ENCODE results near the gene AHNAK.
"Not testable (repeated sequence)": the region's sequence is repeated elsewhere in the genome, so short reads cannot be mapped to it uniquely, and the experiment has no call there.

AHNAK gene

GRCh38 chr11:62401811-62402210 is 144.8 kb downstream of the AHNAK start:
- no peak for DNase-seq (ENCODE audit: low read depth)

DNA sequence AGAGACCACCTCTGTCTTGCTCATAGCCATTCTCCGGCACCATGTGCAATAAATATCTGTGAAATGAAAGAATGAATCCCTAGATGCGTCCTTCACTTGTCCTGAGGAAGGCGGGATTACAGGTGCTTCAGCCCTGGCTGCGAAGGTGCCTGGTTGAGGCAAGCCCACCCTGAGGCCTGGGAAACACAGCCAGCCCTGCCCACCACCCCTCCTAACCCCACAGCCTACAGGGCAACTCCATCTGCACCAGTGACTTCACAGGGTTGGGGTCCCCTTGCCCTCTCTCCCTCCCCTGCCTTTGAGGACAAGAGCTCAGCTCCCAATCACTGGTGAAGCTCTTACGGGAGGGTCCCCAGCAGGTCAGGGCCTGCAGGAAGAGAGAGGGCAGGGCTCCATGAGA is 145.2 kb downstream of the AHNAK start:
- no peak for DNase-seq (ENCODE audit: low read depth)

DNA sequence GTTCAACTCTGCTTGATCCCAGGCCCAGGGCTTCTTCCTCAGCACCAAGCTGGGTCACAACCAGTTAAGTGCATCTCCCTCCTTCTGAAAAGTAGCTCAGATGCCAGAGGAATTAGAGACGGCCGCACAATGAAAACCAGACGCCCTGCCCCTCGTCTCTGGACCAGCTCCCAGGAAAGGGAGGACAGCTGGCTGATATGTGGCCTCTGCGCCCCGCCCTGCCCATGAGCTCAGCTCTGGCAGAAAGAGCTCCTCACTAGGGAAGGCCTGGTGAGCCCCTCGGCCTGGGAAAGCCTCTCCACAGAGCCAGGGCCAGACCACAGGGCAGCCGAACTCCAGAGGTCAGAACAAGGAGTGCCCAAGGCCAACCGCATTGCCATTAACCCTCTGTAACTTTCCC is 145.8 kb downstream of the AHNAK start:
- no peak for DNase-seq (ENCODE audit: low read depth)

- DNase-seq (ENCODE audit: low read depth), result no peak
Measured at GRCh38 chr11:62400281-62400680, 146.3 kb downstream of the AHNAK start.

DNA sequence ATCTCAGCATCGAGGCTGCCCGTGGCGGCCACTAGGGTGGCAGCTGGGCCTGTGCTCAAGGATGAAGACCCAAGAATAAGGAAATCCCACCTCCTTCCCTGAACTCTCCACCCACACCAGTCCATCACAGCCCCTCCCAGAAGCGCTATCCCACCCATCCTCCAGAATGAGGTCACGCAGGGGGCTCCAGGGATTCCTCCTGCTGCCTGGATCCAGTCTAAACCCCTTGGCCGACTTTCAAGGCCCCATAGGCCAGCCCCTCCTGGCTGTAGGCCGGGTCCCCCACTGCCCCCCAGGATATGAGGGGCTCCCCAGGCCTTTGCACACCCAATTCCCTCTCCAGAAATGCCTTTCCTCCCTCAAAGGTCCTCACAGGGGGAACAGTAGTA is 146.7 kb downstream of the AHNAK start:
- no peak for DNase-seq (ENCODE audit: low read depth)

DNA sequence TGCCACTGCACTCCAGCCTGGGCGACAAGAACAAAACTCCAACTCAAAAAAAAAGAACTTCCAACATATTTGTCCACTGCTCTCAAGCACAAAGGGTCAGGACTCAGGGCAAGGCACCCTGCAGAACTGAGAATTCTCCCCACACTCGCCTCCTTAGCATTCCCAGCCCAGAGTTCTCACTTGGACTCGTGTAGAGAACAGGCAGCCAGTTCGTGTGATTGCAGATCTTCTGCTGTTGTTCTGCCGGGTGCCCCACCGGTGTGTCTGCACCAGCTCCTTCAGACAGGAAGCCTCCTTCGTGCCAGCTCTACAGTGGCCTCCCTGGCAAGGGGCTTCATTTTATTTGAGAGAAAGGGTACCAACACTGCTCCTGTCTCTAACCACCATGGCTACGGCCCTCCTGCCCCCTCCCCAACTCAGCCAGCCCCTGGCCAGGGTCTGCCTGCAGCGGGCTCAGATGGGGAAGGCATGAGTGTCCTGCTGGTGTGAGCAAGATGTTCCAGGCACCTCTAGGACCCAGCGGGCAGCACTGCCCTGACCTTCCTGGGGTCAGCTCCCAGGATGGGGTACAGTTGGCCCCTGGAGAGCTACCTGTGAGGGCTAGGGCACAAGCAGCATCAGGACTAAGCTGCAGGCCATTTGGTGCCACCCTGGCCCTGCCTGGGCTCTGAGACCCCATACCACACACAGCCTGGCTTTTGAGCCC is 147.3 kb downstream of the AHNAK start:
- DNase-seq (ENCODE audit: low read depth), result no peak

- no peak for DNase-seq (ENCODE audit: low read depth)
Measured at GRCh38 chr11:62398011-62398994, 148.3 kb downstream of the AHNAK start.

- no peak for DNase-seq (ENCODE audit: low read depth)
Measured at GRCh38 chr11:62395885-62396551, 150.6 kb downstream of the AHNAK start.

- DNase-seq (ENCODE audit: low read depth), result no peak
Measured at GRCh38 chr11:62394825-62395538, 151.6 kb downstream of the AHNAK start.

DNA sequence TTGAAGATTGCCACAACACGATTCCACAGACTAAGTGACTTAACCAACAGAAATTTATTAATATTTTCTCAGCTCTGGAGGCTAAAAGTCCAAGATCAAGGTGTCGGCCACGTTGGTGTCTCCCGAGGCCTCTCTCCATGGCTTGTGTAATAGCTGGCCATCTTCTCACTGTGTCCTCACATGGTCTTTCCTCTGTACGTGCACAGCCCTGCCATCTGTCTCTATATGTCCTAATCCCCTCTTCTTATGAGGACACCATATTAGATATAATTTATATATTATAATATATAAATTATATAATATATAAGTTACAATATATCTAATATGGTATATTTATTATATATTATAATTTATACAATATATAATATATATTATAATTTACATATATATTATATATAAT is 152.9 kb downstream of the AHNAK start:
- no peak for DNase-seq (ENCODE audit: low read depth)

GRCh38 chr11:62393061-62393611 is 153.5 kb downstream of the AHNAK start:
- no peak for DNase-seq (ENCODE audit: low read depth)

- no peak for DNase-seq (ENCODE audit: low read depth)
Measured at GRCh38 chr11:62392506-62392905, 154.1 kb downstream of the AHNAK start.

DNA sequence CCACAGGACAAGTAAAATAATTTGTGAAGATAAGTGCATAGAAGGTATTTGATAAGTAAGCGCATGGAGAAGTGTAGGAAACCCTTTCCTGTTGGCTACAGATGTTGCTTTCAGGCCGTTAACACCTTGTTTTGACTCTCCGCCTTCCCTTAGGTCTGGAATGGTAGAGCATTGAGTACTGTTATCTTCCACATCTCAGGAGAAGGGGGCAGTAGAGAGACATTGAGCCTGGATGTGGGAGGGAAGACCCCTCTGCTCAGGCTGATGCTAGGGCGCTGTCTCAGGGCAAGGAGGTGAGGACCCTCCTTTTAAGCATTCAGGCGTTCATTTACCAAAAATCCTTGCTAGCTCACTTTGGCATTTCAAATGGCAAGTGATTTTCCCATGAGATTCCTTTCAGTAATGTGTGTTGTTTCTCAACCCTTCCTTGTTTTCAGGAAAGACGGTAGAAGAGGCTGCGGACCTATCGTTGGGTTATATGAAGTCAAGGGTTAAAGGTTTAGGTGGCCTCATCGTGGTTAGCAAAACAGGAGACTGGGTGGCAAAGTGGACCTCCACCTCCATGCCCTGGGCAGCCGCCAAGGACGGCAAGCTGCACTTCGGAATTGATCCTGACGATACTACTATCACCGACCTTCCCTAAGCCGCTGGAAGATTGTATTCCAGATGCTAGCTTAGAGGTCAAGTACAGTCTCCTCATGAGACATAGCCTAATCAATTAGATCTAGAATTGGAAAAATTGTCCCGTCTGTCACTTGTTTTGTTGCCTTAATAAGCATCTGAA is 154.8 kb downstream of the AHNAK start:
- no peak for DNase-seq (ENCODE audit: low read depth)

DNA sequence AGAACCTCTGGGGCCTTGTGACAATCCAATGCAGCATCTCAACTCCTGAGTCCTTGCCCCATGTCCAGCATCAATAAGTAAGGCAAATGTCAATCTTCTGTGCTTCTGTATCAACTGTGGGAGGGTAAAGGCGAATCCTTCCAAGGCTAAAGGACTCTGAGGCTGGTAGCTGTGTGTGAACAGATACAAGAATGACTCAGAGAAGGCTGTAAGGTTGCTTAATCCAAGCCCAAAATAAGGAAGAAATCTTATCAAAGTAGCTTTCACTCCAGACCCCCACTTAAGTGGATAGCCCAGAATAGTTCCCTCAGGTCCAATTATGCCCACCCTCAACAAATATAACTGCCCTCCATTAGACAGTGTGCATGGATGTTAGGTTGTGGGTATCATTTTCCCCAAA is 155.9 kb downstream of the AHNAK start:
- no peak for DNase-seq (ENCODE audit: low read depth)

DNA sequence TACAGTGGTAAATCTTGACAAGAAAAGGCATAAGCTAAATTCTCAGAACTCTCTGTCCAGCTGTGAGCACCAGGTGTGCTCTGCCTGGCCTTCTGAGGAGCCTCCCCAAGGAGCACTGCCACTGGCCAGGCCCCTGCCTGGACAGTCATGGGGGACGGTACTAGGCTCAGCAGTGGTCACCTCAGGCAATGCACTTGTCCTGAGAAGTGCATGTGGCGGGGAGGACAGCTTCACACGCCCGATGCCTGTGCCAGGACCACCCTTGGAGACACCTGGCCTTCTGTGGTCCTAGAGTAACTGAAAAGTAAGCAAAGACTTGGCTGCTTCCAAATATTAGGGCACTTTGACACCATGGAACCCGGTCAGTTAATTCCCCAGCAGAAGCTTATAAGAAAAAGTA is 156.4 kb downstream of the AHNAK start:
- DNase-seq (ENCODE audit: low read depth), result no peak

DNA sequence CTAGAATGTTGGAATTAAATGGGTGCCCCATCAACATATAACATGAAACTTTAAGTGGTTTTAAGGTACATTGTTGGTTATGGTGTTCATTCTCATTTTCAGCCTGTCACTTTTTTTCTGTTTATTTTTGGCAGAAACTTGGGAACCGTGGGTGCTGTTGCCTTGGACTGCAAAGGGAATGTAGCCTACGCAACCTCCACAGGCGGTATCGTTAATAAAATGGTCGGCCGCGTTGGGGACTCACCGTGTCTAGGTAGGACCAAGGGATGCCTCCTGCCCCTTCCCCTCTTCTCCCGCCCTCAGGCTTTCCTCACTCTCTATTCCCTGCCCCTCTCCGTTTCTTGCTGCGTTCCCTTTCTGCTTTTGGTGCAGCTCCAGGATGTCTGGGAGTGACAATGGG is 157.6 kb downstream of the AHNAK start:
- no peak for DNase-seq (ENCODE audit: low read depth)

GRCh38 chr11:62387381-62387780 is 159.2 kb downstream of the AHNAK start:
- no peak for DNase-seq (ENCODE audit: low read depth)

- DNase-seq (ENCODE audit: low read depth), result not testable (repeated sequence)
Measured at GRCh38 chr11:62386083-62386482, 160.5 kb downstream of the AHNAK start.

DNA sequence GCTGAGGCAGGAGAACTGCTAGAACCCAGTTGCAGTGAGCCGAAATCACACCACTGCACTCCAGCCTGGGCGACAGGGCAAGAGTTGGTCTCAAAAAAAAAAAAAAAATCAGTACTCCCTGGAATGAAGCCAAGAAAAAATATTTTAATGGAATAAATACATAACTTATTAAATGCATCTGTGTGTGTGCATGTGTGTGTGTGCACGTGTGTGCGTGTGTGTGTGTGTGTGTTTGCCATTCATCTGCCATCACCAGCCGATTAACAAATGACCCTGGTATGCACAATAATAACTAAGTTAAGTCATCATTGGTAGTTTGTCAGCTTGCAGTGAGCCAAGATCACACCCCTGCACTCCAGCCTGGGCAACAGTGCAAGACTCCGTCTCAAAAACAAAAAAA is 162.8 kb downstream of the AHNAK start:
- DNase-seq (ENCODE audit: low read depth), result no peak
